GM21737 (cell line): ENCODE results near the gene ANKH.
"Not testable (repeated sequence)": the region's sequence is repeated elsewhere in the genome, so short reads cannot be mapped to it uniquely, and the experiment has no call there.

ENCODE experiments used
- ATAC-seq: cut with Tn5 transposase; IDR thresholded peaks from one replicate; pipeline ENCODE4 v1.9.1; 2021; ENCODE audit warnings: mild to moderate bottlenecking, moderate library complexity; ENCODE audit not compliant: unreplicated experiment

Gene ANKH

DNA sequence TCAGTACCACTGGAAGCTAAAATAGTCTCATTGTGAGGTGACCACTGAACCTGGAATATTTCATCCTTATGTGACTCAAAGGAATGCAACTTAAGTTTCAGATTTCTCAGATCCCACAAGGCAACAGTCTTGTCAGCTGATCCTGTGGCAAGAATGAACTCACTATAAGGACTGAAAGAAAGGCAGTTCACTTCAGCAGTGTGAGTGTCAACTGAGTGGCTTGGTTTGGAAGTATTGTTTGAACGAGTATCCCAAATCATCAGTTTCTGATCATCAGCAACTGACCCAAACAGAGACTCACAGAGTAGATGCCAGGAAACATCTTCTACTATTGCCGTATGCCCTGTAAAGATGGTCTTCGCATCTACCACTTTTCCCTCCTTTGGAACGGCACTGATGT is 74.2 kb downstream of the ANKH start:
- ATAC-seq: not testable (repeated sequence)

- no peak for ATAC-seq
Observed at GRCh38 chr5:14794583-14795230, 76.9 kb downstream of the ANKH start.

GRCh38 chr5:14793851-14794250 is 77.7 kb downstream of the ANKH start:
- ATAC-seq: no peak

- ATAC-seq: no peak
Observed at GRCh38 chr5:14790911-14791310, 80.7 kb downstream of the ANKH start.

- no peak for ATAC-seq
Observed at GRCh38 chr5:14790220-14790619, 81.4 kb downstream of the ANKH start.

- no peak for ATAC-seq
Observed at GRCh38 chr5:14787801-14788579, 83.6 kb downstream of the ANKH start.

- ATAC-seq: peak; percentile 79
Observed at GRCh38 chr5:14783691-14784090, 87.9 kb downstream of the ANKH start.

DNA sequence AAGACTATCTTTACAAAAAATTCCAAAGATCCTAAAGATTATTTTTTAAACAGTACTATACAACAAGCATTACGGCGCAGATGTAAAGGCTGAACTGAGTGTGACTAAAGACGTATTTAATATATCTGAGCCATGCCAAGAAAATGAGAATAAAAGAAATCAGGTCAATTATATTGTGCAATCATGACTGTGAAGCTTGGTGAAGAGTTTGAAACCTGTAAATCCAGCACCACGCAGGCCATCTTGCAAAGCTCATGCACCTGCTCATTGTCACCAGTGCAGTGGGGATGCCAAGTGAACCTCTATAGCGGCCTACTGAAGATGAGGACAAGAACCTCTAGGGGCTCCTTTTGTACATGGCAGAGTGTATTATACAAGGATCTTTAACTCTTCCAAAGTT is 89.0 kb downstream of the ANKH start:
- no peak for ATAC-seq

- peak; percentile 61 for ATAC-seq
Observed at GRCh38 chr5:14781106-14781505, 90.5 kb downstream of the ANKH start.

DNA sequence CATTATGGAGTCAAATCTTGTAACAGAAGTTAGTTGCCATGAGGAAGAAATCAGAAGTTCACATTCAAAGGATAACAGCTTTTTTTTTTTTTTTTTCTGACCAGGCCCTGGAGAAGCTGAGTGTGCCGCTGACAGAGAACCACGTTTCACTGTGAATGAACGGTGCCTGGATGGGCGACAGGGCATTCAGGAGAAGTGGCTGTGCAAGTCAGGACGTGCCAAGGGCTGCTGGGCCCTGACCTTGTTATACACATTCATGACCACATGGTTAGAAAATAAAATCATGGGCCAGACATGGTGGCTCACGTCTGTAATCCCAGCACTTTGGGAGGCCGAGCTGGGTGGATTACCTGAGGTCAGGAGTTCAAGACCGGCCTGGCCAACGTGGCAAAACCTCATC is 91.6 kb downstream of the ANKH start:
- ATAC-seq: no peak

- no peak for ATAC-seq
Observed at GRCh38 chr5:14778792-14779070, 92.8 kb downstream of the ANKH start.

DNA sequence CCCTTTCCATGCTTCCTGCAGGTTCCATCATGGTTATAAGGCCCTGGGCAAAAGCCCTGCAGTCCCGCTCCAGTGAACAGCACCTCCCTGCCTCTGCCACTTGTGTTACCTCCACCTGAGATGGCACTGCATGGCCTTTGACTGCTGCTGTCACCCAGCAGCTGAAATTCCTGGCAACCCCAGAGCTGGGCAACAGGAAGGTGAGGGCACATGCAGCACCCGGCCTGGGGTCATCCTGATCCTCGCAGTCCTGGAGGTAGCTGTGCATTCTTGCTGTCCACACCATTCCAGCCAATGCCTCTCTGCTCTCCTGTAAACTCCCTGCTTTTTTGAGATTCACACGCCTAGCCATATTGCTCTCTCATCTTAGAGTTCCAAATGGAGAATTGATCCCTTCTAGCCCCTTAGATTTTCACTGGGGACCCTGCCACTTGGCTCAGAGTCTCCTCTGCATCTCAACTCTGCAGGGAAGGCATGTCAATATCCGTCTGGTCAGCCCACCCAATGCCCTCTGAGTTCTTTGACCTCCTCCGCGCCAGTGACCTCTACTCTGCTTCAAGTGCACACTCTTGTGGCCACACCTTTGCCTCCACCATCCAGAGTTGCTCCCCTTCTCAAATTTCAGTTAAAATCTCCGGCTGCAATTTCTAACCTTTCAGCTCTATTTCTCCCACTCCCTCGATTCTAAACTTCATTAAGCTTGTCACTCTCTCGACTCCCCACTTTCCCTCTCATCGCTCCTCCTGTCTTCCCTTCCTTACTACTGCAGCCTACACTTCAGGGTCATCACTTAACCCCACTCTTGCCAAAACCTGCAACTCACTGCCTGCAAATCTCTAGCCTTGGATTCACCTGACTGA is 93.4 kb downstream of the ANKH start:
- no peak for ATAC-seq

DNA sequence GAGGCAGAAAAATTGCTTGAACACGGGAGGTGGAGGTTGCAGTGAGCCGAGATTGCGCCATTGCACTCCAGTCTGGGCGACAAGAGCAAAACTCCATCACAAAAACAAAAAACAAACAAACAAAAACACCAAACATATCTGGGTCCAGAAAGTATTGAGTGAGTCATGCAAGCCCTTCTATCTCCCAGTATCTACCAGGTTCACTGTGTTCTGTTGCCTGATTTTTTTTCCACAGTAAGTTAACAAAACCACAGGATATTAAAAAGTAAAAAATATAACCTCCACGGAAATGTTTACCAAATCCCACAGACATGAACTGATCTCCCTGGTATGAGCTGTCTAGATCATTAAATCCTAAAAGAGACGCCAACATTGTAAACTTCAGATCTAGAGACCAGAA is 94.4 kb downstream of the ANKH start:
- no peak for ATAC-seq

DNA sequence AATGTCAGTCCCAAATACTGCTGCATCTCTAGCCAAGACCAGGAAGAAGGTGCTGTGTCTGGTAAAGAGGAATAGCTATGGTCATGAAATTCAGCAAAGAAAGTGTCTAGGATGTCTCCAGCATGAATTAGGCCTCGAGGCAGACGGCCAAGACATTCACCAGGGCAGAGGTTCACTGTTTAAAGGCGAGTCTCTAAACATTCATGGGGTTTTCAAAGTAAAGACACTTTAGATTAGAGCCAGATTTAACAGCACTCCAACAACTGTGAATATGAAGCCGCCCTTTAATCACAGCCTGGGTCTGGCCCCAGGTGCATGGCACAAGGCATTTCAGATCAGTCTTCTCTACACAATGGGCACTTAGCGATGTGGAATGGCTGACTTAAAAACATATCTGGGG is 95.0 kb downstream of the ANKH start:
- no peak for ATAC-seq

- no peak for ATAC-seq
Observed at GRCh38 chr5:14775857-14776256, 95.7 kb downstream of the ANKH start.

GRCh38 chr5:14773588-14773987 is 98.0 kb downstream of the ANKH start:
- no peak for ATAC-seq

DNA sequence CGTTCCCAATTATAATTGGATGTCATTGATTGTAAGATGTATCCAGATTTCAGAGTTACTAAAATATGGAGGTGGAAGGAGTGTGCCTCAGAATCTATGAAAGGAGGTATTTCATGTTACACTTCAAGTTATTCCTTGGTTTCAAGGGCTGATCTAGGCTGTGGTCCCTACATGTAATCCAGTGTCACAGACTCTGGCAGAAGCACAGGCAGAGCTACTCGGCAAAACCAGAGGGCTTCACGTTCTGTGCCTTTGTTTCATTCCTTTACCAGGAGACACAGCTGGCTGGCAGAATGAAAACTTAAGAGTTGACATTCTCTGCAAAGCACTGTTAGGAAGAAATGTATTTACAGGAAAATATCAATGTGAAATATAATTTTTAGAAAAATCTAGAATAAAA is 99.6 kb downstream of the ANKH start:
- no peak for ATAC-seq

DNA sequence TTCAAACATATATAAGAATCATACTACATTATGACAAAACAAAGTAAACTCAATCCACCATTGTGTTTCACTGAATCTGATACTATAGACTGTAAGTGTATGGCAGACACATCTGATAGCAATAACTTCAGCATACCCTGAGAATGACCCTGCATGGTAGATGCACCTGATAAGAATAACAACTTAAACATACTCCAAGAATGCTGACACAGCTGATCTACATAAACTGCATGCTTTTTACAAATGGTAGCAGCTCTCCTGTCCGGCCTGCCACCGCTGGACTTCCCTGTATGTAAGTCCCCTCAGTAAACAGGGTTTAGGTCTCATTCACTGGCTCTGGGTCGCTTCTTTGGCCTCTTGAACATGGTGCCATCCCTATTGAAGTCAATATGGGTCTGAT is 100.4 kb downstream of the ANKH start:
- no peak for ATAC-seq

GRCh38 chr5:14768508-14769365 is 102.8 kb downstream of the ANKH start:
- no peak for ATAC-seq

- peak; percentile 75 for ATAC-seq
Observed at GRCh38 chr5:14767735-14768507, 103.7 kb downstream of the ANKH start.
